GM12878 (cell line): ENCODE data around the gene RNF103. TPM values are rescaled to one million over a fixed set of nuclear protein-coding genes. Genes with fewer than 3 reads are reported as not detected.

Source experiments
- ATAC-seq: fragments of 200-7000 bp; cut with Tn5 transposase; 3 replicates; pipeline ENCODE4 v1.9.1; 2020; ENCODE audit warnings: mild to moderate bottlenecking, moderate library complexity
- BruUV-seq: library from RNA; stranded (reverse); fragments of 400-500 nt; replicated peaks from 2 replicates; lab custom pipeline; 2021; lab: Mats Ljungman, UMichigan
- CTCF ChIA-PET: fragments of 300-600 bp; sonication (Branson Sonifier 250); formaldehyde crosslinking; extraction: SDS; loops from one replicate; lab custom pipeline; 2021; ENCODE audit warnings: inconsistent platforms; lab: Yijun Ruan, JAX
- POLR2A ChIA-PET: fragments of 350-600 bp; formaldehyde crosslinking; extraction: SDS; loops from one replicate; lab custom pipeline; 2021; ENCODE audit warnings: inconsistent platforms; lab: Charles Lee
- RAD21 ChIA-PET: fragments of 300-600 bp; sonication (Branson Sonifier 250); formaldehyde crosslinking; loops from one replicate; lab custom pipeline; 2023; ENCODE audit warnings: antibody characterized with exemption; ENCODE audit not compliant: unreplicated experiment; lab: Charles Lee
- SMC1A ChIA-PET: fragments of 300-600 bp; sonication (Branson Sonifier 250); formaldehyde crosslinking; loops from one replicate; lab custom pipeline; 2023; ENCODE audit not compliant: unreplicated experiment, uncharacterized antibody; lab: Charles Lee
- DNase-seq: peaks from one replicate; pipeline ENCODE4 v3.0.0-alpha.2; 2011; ENCODE audit warnings: low read depth, low spot score
- FAIRE-seq: peaks from 3 replicates; lab custom pipeline; 2011; peaks lifted over from hg19 to GRCh38; lab: Jason Lieb, UNC
- H2AFZ ChIP-seq: 2 replicates; pipeline ENCODE4 v1.6.0; 2011; ENCODE audit warnings: low read depth, low read length, control low read depth; ENCODE audit not compliant: control insufficient read depth
- H3K27ac ChIP-seq: 2 replicates; pipeline ENCODE4 v1.5.1; 2011; ENCODE audit warnings: control low read depth; ENCODE audit not compliant: control insufficient read depth, insufficient read depth
- H3K27me3 ChIP-seq, 2 experiments: replicated peaks in 1 of 2; 2 replicates each; pipeline versions ENCODE4 v1.6.0 to v1.6.1; 2011; ENCODE audit warnings: low read length in 1 of 2; ENCODE audit not compliant: control insufficient read depth in 2 of 2, insufficient read depth in 2 of 2
- H3K36me3 ChIP-seq, 2 experiments: 2 replicates each; pipeline ENCODE4 v1.5.1; 2011; ENCODE audit warnings: low read length in 1 of 2; ENCODE audit not compliant: control insufficient read depth in 2 of 2, insufficient read depth in 2 of 2
- H3K4me1 ChIP-seq: 2 replicates; pipeline ENCODE4 v1.6.1; 2011; ENCODE audit warnings: mild to moderate bottlenecking, low read length, moderate library complexity, mixed read lengths; ENCODE audit not compliant: control insufficient read depth, insufficient read depth
- H3K4me2 ChIP-seq: 2 replicates; pipeline ENCODE4 v1.6.0; 2011; ENCODE audit warnings: control low read depth; ENCODE audit not compliant: control insufficient read depth, insufficient read depth
- H3K4me3 ChIP-seq: fragments of 200-600 bp; sonication (generic); 2 replicates; pipeline ENCODE4 v1.5.1; 2016
- H3K79me2 ChIP-seq: 2 replicates; pipeline ENCODE4 v1.6.0; 2011; ENCODE audit warnings: low read length; ENCODE audit not compliant: control insufficient read depth, insufficient read depth
- H3K9ac ChIP-seq: 2 replicates; pipeline ENCODE4 v1.8.0; 2011; ENCODE audit warnings: low read length, control low read depth, mixed read lengths; ENCODE audit not compliant: control insufficient read depth, insufficient read depth
- H3K9me3 ChIP-seq: replicated peaks from 3 replicates; pipeline ENCODE4 v1.5.1; 2011; ENCODE audit warnings: mild to moderate bottlenecking, low read length; ENCODE audit not compliant: control insufficient read depth, insufficient read depth
- H4K20me1 ChIP-seq: 2 replicates; pipeline ENCODE4 v1.6.0; 2011; ENCODE audit not compliant: control insufficient read depth, insufficient read depth
- EGR1 ChIP-seq, 2 experiments: IDR thresholded peaks; 1 replicate in 1 of 2; 2 replicates in 1 of 2; pipeline ENCODE4 v1.6.1; 2011 to 2012; ENCODE audit warnings: low read depth in 2 of 2, low read length in 2 of 2, borderline replicate concordance in 1 of 2, mild to moderate bottlenecking in 1 of 2, moderate library complexity in 1 of 2
- HCFC1 ChIP-seq: fragments of 150-350 bp; IDR thresholded peaks from 2 replicates; pipeline ENCODE4 v1.6.1; 2014; ENCODE audit warnings: low read length
- HDGF ChIP-seq: fragments of 450-650 bp; IDR thresholded peaks from 2 replicates; pipeline ENCODE4 v1.6.1; 2016; ENCODE audit warnings: antibody characterized with exemption
- LARP7 ChIP-seq: fragments of 450-650 bp; IDR thresholded peaks from 2 replicates; pipeline ENCODE4 v1.6.1; 2017; ENCODE audit warnings: mild to moderate bottlenecking
- STAT1 ChIP-seq: fragments of 450-650 bp; conservative IDR thresholded peaks from 2 replicates; pipeline ENCODE4 v1.6.1; 2014; ENCODE audit warnings: antibody characterized with exemption, mild to moderate bottlenecking
- ZBED1 ChIP-seq: IDR thresholded peaks from 2 replicates; pipeline ENCODE4 v1.6.1; 2016; ENCODE audit warnings: borderline replicate concordance
- ZSCAN29 ChIP-seq: fragments of 450-650 bp; IDR thresholded peaks from 2 replicates; pipeline ENCODE4 v1.6.1; 2017; ENCODE audit warnings: mild to moderate bottlenecking, moderate library complexity
- WGBS: methylation state at CpG from one replicate; pipeline ENCODE4 v1.1.6; 2016; ENCODE audit warnings: low lambda C conversion rate; ENCODE audit not compliant: insufficient replicate concordance, insufficient coverage; ENCODE audit errors: missing lambda C conversion rate; 5-methylcytosine and 5-hydroxymethylcytosine counted together
- in situ Hi-C: fragments of 300-500 bp; cut with MboI; formaldehyde crosslinking; loops from 9 replicates; pipeline ENCODE4 v1.14.3; 2018; ENCODE audit warnings: mixed read lengths
- intact Hi-C: fragments of 100-400 bp; cut with micrococcal nuclease; formaldehyde crosslinking; loops from one replicate; pipeline ENCODE4 v1.14.2; 2022; ENCODE audit not compliant: unreplicated experiment
- polyA plus RNA-seq, 11 experiments: library from polyadenylated mRNA; depleted of rRNA in 4 of 11; unstranded in 6 of 11; stranded (reverse) in 5 of 11; fragments of >200 nt; fragmentation: Nextera tagmentation in 4 of 11; fragmentation: Illumina TruSeq in 1 of 11; extraction: Ambion mirVana in 4 of 11; extraction: Trizol in 1 of 11; gene quantifications; 1 replicate in 1 of 11; 2 replicates in 10 of 11; pipeline versions ENCODE4 v1.2.1 to v1.2.3, GENCODE V29; 2011 to 2016; ENCODE audit warnings: inconsistent platforms in 2 of 11, missing spikeins in 2 of 11, low read depth in 1 of 11
- total RNA-seq, 4 experiments: library from RNA; depleted of rRNA in 3 of 4; stranded (reverse); fragments of >200 nt in 3 of 4; fragmentation: Illumina TruSeq in 1 of 4; extraction: Trizol in 1 of 4; gene quantifications; 2 replicates each; pipeline versions ENCODE4 v1.2.1 to v1.2.3, GENCODE V29; 2013 to 2021
- TF ChIP-seq, protein P1 (sequence below): fragments of 450-650 bp; IDR thresholded peaks from 2 replicates; pipeline ENCODE4 v1.6.1; 2017; ENCODE audit warnings: mild to moderate bottlenecking, low read depth, inconsistent platforms; ENCODE audit not compliant: poor library complexity, severe bottlenecking
- TF ChIP-seq, protein P2 (sequence below): IDR thresholded peaks from 2 replicates; pipeline ENCODE4 v1.6.1; 2011; ENCODE audit warnings: low read depth, low read length, improper control_type of control experiment, borderline replicate concordance

Gene RNF103
- total and polyA plus RNA-seq, 10 of the 15 experiments (the other 5 are each of a cell fraction or from before 2014, with no cell fraction given) = 2.4 to 11.0 (median 8.0) TPM

- no peak overlapping the region for H3K4me2 ChIP-seq
- in situ Hi-C loops = no loop called here
- H3K27me3 ChIP-seq = no peaks in the 10 kb centered on the region
- H4K20me1 ChIP-seq = no peaks in the 10 kb centered on the region
- RAD21 ChIA-PET = interaction anchor here (0.6 kb wide), 1 partner anchor 194 kb away, joined by 3 read pairs; no protein-coding TSS in a partner anchor
- no TSS peak for BruUV-seq
- no peaks in the 10 kb centered on the region for H3K4me1 ChIP-seq
- WGBS = 87% methylated on average over 2 of the region's 2 CpGs
- no peak overlapping the region for H3K27ac ChIP-seq
- no peaks in the 10 kb centered on the region for H3K79me2 ChIP-seq
- ATAC-seq = no peak
- no peak for FAIRE-seq
- CTCF ChIA-PET = interaction anchor here (1.2 kb wide), 1 partner anchor 10 kb away, joined by 4 read pairs; no protein-coding TSS in a partner anchor
- DNase-seq = no peak
- POLR2A ChIA-PET = interaction anchor here (0.7 to 1.6 kb wide), 2 partner anchors 13 to 48 kb away, joined by 4 to 5 read pairs; no protein-coding TSS in a partner anchor
- SMC1A ChIA-PET = interaction anchor here (1.0 to 1.4 kb wide), 3 partner anchors 10 to 67 kb away, joined by 3 to 4 read pairs (median 3); no protein-coding TSS in a partner anchor
- no peaks in the 10 kb centered on the region for H3K9me3 ChIP-seq
- H3K36me3 ChIP-seq = 0 out of 4 replicates have a peak, but pooled peaks cover 0 to 4% of the 10 kb centered on the region in 2 experiments
- no peak overlapping the region for H3K9ac ChIP-seq
- no peak for TF ChIP-seq ZSCAN29
- TF ChIP-seq, protein P1, sequence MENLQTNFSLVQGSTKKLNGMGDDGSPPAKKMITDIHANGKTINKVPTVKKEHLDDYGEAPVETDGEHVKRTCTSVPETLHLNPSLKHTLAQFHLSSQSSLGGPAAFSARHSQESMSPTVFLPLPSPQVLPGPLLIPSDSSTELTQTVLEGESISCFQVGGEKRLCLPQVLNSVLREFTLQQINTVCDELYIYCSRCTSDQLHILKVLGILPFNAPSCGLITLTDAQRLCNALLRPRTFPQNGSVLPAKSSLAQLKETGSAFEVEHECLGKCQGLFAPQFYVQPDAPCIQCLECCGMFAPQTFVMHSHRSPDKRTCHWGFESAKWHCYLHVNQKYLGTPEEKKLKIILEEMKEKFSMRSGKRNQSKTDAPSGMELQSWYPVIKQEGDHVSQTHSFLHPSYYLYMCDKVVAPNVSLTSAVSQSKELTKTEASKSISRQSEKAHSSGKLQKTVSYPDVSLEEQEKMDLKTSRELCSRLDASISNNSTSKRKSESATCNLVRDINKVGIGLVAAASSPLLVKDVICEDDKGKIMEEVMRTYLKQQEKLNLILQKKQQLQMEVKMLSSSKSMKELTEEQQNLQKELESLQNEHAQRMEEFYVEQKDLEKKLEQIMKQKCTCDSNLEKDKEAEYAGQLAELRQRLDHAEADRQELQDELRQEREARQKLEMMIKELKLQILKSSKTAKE = no peak
- TF ChIP-seq, protein P2, sequence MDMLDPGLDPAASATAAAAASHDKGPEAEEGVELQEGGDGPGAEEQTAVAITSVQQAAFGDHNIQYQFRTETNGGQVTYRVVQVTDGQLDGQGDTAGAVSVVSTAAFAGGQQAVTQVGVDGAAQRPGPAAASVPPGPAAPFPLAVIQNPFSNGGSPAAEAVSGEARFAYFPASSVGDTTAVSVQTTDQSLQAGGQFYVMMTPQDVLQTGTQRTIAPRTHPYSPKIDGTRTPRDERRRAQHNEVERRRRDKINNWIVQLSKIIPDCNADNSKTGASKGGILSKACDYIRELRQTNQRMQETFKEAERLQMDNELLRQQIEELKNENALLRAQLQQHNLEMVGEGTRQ = no peak
- TF ChIP-seq LARP7 = no peak
- TF ChIP-seq HCFC1 = no peak
- no peak for TF ChIP-seq ZBED1
- TF ChIP-seq HDGF = no peak
- TF ChIP-seq STAT1 = no peak
- TF ChIP-seq EGR1 (IDR thresholded peaks at IDR 0.05; ENCODE audit: borderline replicate concordance in 1 of 2, low read depth in 2 of 2, low read length in 2 of 2) = no peak
- TF ChIP-seq, all 136 proteins: peak for 0
- no peak overlapping the region for H2AFZ ChIP-seq
- H3K4me3 ChIP-seq = no peak overlapping the region
- intact Hi-C loops = no loop called here
These were observed 14.7 kb downstream of the RNF103 start for GRCh38 chr2:86608832-86609410.
